Measurements from ENCODE around the gene PLXNC1. TPM values are rescaled to one million over a fixed set of nuclear protein-coding genes. Genes with fewer than 3 reads are reported as not detected.
A peak's percentile ranks its signal among the peaks of the same experiment; 100 is the strongest.

Gene PLXNC1
- total and polyA plus RNA-seq, 2 of the 8 experiments (the other 6 are each of a cell fraction or from before 2014, with no cell fraction given): 0.83 to 2.0 TPM

DNA sequence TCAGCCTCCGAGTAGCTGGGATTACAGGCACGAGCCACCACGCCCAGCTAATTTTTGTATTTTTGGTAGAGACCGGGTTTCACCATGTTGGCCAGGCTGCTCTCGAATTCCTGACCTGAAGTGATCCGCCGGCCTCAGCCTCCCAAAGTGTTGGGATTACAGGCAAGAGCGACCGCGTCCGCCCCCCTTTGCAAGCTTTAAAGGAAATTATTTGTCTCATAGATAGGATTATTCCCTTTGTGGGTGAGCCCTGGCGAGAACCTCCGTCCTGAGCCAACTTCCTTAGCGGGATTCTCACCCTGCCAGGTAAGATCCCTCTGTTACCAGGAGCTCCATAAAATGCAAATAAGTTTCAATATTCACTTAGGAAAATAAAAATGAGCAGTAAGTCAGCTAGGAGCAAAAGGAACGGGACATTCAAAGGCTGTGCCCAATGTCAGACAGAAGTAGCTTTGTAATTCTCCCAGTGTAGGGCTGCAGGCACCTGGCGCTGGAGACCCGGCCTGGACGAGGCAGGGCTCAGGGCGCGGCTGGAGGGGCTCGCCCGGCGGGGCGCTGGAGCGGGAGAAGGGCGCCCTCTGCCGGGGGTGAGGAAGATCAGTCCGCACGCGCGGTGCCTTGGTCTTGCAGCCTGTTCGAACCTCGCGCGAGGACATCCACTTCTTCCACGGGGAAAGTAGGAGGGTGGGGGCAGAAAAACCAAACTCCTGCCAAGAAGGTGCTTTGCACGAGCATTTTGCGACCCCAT, 47.2 kb upstream of the PLXNC1 start (continued):
- TF ChIP-seq ASH2L (IDR thresholded peaks at IDR 0.05; ENCODE audit: low read length) (no peak), BCL11A (IDR thresholded peaks at IDR 0.05; ENCODE audit: low read depth in 2 of 2, low read length in 2 of 2) (no peak)
- TF ChIP-seq, protein P1, sequence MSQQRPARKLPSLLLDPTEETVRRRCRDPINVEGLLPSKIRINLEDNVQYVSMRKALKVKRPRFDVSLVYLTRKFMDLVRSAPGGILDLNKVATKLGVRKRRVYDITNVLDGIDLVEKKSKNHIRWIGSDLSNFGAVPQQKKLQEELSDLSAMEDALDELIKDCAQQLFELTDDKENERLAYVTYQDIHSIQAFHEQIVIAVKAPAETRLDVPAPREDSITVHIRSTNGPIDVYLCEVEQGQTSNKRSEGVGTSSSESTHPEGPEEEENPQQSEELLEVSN (IDR thresholded peaks at IDR 0.05): peak; percentile 46
